HepG2 (cell line): Measurements from ENCODE around the gene NEK6. TPM values are rescaled to one million over a fixed set of nuclear protein-coding genes. Genes with fewer than 3 reads are reported as not detected.

Source experiments
- BORCS8-MEF2B ChIP-seq: sonication (generic); formaldehyde crosslinking; IDR thresholded peaks from 2 replicates; pipeline ENCODE4 v1.8.0; 2022; ENCODE audit warnings: mild to moderate bottlenecking, missing genetic modification reagents
- CREB1 ChIP-seq, 2 experiments: fragments of 450-650 bp in 1 of 2; IDR thresholded peaks; 2 replicates each; pipeline ENCODE4 v1.6.1; 2016 to 2017; ENCODE audit warnings: control low read depth in 1 of 2, mild to moderate bottlenecking in 1 of 2, missing compliant biosample characterization in 1 of 2, missing genetic modification characterization in 1 of 2
- ELF4 ChIP-seq: sonication (generic); formaldehyde crosslinking; IDR thresholded peaks from 2 replicates; pipeline ENCODE4 v1.5.0; 2020; ENCODE audit warnings: missing genetic modification reagents, mild to moderate bottlenecking, moderate library complexity, borderline replicate concordance
- GATA4 ChIP-seq: sonication (generic); IDR thresholded peaks from 2 replicates; pipeline ENCODE4 v1.6.1; 2016; ENCODE audit warnings: antibody characterized with exemption, low read depth, borderline replicate concordance
- NFYB ChIP-seq: sonication (generic); formaldehyde crosslinking; IDR thresholded peaks from 2 replicates; pipeline ENCODE4 v1.4.0; 2020; ENCODE audit warnings: missing genetic modification reagents
- NKX3-1 ChIP-seq: sonication (generic); formaldehyde crosslinking; IDR thresholded peaks from 2 replicates; pipeline ENCODE4 v1.5.0; 2020; ENCODE audit warnings: missing genetic modification reagents
- SIN3A ChIP-seq: IDR thresholded peaks from 2 replicates; pipeline ENCODE4 v1.6.1; 2011; ENCODE audit warnings: low read depth, mild to moderate bottlenecking, control low read depth, low read length, borderline replicate concordance
- TCF7L2 ChIP-seq: IDR thresholded peaks from 2 replicates; pipeline ENCODE4 v1.6.1; 2011; ENCODE audit warnings: mild to moderate bottlenecking, low read depth, low read length, moderate library complexity
- TFDP1 ChIP-seq: IDR thresholded peaks from 2 replicates; pipeline ENCODE4 v1.6.1; 2016; ENCODE audit warnings: missing compliant biosample characterization, missing genetic modification reagents, borderline replicate concordance
- U2AF1 ChIP-seq: fragments of 200-400 bp; formaldehyde crosslinking; optimal IDR thresholded peaks from 2 replicates; pipeline ENCODE3; 2017; ENCODE audit warnings: mild to moderate bottlenecking, low read depth, low read length
- ZNF530 ChIP-seq: sonication (generic); formaldehyde crosslinking; IDR thresholded peaks from 2 replicates; pipeline ENCODE4 v1.5.0; 2020; ENCODE audit warnings: low read depth, mild to moderate bottlenecking, missing genetic modification reagents
- ZNF891 ChIP-seq: sonication (generic); formaldehyde crosslinking; IDR thresholded peaks from 2 replicates; pipeline ENCODE4 v1.5.0; 2020; ENCODE audit warnings: mild to moderate bottlenecking, missing genetic modification reagents
- ZSCAN20 ChIP-seq: sonication (generic); formaldehyde crosslinking; IDR thresholded peaks from 2 replicates; pipeline ENCODE4 v1.4.0; 2020; ENCODE audit warnings: missing genetic modification reagents, mild to moderate bottlenecking, borderline replicate concordance
- polyA plus RNA-seq, 8 experiments: library from polyadenylated mRNA; depleted of rRNA in 3 of 8; stranded (reverse) in 7 of 8; unstranded in 1 of 8; fragments of >200 nt; fragmentation: Illumina TruSeq in 4 of 8; extraction: Trizol in 4 of 8; gene quantifications; 2 replicates each; pipeline versions ENCODE4 v1.2.1 to v1.2.3, GENCODE V29; 2011 to 2016; ENCODE audit warnings: low read depth in 4 of 8, missing spikeins in 1 of 8, mixed read lengths in 1 of 8; ENCODE audit not compliant: insufficient read depth in 1 of 8
- total RNA-seq, 5 experiments: library from RNA; depleted of rRNA; stranded (reverse); fragments of >200 nt; fragmentation: Illumina TruSeq; extraction: Trizol; gene quantifications; 2 replicates each; pipeline ENCODE4 v1.2.3, GENCODE V29; 2016; ENCODE audit warnings: low read depth in 1 of 5
- TF ChIP-seq, protein P1 (sequence below): sonication (generic); formaldehyde crosslinking; IDR thresholded peaks from 2 replicates; pipeline ENCODE4 v1.8.1; 2023; ENCODE audit warnings: mild to moderate bottlenecking, missing genetic modification reagents
- TF ChIP-seq, protein P2 (sequence below): sonication (generic); formaldehyde crosslinking; IDR thresholded peaks from 2 replicates; pipeline ENCODE4 v1.9.0; 2021; ENCODE audit warnings: mild to moderate bottlenecking, missing genetic modification reagents
- TF ChIP-seq, protein P3 (sequence below): sonication (generic); formaldehyde crosslinking; IDR thresholded peaks from 2 replicates; pipeline ENCODE4 v1.5.1; 2020; ENCODE audit warnings: missing genetic modification reagents, mild to moderate bottlenecking, borderline replicate concordance

The NEK6 gene
- total and polyA plus RNA-seq, 2 of the 13 experiments (the other 11 are each of a cell fraction or from before 2014, with no cell fraction given) = 30.4 to 119 TPM

- TF ChIP-seq ZSCAN20 (CRISPR knock-in tag) (0 out of 2 replicates have a peak, but pooled peaks have one; percentile 64), SIN3A (0 out of 2 replicates have a peak, but pooled peaks have one; percentile 35), TCF7L2 (no peak), U2AF1 (no peak), CREB1 (IDR thresholded peaks at IDR 0.05) (no peak), CREB1 (CRISPR knock-in tag; IDR thresholded peaks at IDR 0.05) (0 out of 2 replicates have a peak, but pooled peaks have one; percentile 30), ZNF530 (CRISPR knock-in tag) (no peak), GATA4 (no peak), NFYB (CRISPR knock-in tag) (no peak), ELF4 (CRISPR knock-in tag) (no peak), BORCS8-MEF2B (no peak), NKX3-1 (CRISPR knock-in tag) (no peak), TFDP1 (CRISPR knock-in tag) (peak; percentile 28; the same call in 1 of the 2 replicates), ZNF891 (CRISPR knock-in tag) (0 out of 2 replicates have a peak, but pooled peaks have one; percentile 10)
- TF ChIP-seq, protein P1, sequence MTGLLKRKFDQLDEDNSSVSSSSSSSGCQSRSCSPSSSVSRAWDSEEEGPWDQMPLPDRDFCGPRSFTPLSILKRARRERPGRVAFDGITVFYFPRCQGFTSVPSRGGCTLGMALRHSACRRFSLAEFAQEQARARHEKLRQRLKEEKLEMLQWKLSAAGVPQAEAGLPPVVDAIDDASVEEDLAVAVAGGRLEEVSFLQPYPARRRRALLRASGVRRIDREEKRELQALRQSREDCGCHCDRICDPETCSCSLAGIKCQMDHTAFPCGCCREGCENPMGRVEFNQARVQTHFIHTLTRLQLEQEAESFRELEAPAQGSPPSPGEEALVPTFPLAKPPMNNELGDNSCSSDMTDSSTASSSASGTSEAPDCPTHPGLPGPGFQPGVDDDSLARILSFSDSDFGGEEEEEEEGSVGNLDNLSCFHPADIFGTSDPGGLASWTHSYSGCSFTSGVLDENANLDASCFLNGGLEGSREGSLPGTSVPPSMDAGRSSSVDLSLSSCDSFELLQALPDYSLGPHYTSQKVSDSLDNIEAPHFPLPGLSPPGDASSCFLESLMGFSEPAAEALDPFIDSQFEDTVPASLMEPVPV (CRISPR knock-in tag) = no peak
- TF ChIP-seq, protein P2, sequence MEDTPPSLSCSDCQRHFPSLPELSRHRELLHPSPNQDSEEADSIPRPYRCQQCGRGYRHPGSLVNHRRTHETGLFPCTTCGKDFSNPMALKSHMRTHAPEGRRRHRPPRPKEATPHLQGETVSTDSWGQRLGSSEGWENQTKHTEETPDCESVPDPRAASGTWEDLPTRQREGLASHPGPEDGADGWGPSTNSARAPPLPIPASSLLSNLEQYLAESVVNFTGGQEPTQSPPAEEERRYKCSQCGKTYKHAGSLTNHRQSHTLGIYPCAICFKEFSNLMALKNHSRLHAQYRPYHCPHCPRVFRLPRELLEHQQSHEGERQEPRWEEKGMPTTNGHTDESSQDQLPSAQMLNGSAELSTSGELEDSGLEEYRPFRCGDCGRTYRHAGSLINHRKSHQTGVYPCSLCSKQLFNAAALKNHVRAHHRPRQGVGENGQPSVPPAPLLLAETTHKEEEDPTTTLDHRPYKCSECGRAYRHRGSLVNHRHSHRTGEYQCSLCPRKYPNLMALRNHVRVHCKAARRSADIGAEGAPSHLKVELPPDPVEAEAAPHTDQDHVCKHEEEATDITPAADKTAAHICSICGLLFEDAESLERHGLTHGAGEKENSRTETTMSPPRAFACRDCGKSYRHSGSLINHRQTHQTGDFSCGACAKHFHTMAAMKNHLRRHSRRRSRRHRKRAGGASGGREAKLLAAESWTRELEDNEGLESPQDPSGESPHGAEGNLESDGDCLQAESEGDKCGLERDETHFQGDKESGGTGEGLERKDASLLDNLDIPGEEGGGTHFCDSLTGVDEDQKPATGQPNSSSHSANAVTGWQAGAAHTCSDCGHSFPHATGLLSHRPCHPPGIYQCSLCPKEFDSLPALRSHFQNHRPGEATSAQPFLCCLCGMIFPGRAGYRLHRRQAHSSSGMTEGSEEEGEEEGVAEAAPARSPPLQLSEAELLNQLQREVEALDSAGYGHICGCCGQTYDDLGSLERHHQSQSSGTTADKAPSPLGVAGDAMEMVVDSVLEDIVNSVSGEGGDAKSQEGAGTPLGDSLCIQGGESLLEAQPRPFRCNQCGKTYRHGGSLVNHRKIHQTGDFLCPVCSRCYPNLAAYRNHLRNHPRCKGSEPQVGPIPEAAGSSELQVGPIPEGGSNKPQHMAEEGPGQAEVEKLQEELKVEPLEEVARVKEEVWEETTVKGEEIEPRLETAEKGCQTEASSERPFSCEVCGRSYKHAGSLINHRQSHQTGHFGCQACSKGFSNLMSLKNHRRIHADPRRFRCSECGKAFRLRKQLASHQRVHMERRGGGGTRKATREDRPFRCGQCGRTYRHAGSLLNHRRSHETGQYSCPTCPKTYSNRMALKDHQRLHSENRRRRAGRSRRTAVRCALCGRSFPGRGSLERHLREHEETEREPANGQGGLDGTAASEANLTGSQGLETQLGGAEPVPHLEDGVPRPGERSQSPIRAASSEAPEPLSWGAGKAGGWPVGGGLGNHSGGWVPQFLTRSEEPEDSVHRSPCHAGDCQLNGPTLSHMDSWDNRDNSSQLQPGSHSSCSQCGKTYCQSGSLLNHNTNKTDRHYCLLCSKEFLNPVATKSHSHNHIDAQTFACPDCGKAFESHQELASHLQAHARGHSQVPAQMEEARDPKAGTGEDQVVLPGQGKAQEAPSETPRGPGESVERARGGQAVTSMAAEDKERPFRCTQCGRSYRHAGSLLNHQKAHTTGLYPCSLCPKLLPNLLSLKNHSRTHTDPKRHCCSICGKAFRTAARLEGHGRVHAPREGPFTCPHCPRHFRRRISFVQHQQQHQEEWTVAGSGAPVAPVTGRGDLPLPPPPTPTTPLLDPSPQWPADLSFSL (CRISPR knock-in tag) = no peak
- TF ChIP-seq, protein P3, sequence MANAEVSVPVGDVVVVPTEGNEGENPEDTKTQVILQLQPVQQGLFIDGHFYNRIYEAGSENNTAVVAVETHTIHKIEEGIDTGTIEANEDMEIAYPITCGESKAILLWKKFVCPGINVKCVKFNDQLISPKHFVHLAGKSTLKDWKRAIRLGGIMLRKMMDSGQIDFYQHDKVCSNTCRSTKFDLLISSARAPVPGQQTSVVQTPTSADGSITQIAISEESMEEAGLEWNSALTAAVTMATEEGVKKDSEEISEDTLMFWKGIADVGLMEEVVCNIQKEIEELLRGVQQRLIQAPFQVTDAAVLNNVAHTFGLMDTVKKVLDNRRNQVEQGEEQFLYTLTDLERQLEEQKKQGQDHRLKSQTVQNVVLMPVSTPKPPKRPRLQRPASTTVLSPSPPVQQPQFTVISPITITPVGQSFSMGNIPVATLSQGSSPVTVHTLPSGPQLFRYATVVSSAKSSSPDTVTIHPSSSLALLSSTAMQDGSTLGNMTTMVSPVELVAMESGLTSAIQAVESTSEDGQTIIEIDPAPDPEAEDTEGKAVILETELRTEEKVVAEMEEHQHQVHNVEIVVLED = peak; percentile 60; the same call in 1 of the 2 replicates
These were observed 26.6 kb downstream of the NEK6 start (continued) for GRCh38 chr9:124284237-124284831.
